ENCODE measurements around the gene TMEM190. TPM values are rescaled to one million over a fixed set of nuclear protein-coding genes. Genes with fewer than 3 reads are reported as not detected.

The TMEM190 gene
- polyA plus RNA-seq, 4 donors = 0.72 to 0.76 TPM; not detected in 2

DNA sequence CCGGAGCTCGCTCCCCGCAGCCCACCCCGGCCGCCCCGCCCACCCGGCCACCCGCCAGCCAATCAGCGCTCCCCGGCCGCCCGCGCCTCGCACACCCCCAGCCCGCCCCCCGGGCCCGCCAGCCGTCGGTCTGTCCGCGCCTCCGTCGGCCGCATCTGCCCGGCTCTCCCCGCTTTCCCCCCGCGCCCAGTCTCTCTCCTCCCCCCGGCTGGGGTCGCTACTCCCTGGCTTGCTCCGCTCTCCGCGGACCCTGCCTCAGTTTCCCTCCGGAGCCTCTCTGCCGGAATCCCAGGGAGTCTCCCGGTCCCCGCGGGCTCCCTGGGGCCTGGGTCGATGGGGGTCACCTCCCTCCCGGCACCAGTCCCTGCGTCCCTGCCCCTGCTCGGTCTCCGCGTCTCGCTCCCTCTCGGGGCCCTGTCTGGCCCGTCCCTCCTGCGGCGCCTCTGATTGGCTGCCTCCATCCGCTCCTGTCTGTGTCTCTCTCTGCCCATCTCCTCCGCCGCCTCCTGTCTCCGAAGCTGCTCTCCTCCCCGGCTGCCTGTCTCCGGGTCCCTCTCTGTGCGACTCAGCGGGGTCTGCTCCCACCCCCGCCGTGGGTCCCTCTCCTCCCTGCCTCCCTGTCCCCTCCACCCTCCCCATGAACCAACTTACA lies 6.8 kb upstream of the TMEM190 start:
- DNase-seq (ENCODE audit: low read depth in 4 of 4, low spot score in 3 of 4) = no peak

DNA sequence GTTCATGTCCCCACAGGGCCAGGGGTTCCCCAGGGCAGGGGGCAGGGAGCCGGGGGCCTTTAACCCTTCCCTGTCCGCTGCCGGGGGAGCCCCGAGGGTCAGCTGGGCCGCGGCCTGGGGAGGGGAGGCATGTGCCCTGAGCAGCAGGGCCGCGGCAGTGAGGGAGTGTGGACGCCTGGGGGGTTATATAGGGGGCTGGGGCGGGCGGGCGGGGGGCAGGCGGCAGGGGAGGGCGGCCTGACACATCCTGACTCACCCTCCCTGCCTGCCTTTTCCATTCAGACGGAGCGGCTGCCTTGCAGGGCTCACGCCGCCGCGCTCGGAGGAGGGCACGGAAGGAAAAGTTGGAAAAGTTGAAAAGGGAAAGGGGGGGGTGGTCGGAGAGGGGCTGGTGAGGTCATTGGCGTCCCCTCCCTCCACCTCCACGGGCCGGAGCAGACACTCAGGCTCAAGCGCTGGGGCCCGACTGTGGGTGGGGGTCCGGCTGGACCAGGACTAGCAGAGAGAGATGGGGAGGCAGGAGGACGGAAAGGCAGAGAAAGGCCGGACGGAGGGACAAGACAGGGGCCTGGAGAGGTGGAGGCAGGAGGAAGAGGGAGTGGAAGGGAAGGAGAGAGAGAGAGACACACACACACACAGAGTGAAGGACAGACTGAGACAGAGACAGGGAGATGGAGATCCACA lies 6.2 kb upstream of the TMEM190 start, which contains the start of gene IL11:
IL11 (minus strand) TSS at position 159 of the 684 bp plus-strand sequence; CDS start at position 6, 153 bp downstream.
- no peak for DNase-seq (ENCODE audit: low read depth in 4 of 4, low spot score in 3 of 4)

DNA sequence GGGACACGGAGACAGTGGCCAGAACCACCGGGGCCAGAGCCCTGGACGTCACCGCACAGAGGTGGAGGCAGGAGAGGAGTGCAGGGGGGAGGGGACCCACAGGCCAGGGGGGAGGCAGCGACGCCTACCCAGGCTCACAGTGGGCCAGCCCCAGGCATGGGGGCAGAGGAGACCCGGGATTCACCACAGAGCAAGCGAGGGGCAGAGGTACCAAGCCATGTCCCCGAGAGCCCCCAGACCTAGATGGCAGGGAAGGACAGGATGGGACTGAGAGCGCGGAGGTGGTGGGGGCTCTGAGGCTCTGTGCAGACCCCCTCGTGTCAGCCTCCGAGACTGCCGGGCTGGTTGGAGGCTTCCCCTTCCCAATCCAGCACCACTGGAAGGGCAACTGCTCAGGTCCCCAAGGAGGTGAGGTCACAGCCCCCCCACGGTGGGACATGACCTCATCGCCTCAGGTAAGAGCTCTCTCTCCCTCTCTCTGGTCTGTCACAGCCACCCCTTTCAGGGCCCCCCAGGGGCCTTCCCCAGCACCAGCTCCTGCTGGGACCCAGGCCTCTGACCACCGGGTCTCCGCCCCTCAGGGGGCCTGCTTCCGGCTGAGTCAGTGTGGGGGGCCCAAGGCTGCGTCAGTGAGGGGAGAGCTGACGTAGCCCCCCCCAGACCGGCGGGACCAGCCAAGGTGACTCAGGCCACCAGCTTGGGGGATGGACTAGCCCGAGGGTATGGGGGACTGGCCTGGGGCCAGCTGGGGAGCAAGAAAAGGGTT lies 4.1 kb upstream of the TMEM190 start:
- no peak for DNase-seq (ENCODE audit: low read depth in 4 of 4, low spot score in 3 of 4)

DNA sequence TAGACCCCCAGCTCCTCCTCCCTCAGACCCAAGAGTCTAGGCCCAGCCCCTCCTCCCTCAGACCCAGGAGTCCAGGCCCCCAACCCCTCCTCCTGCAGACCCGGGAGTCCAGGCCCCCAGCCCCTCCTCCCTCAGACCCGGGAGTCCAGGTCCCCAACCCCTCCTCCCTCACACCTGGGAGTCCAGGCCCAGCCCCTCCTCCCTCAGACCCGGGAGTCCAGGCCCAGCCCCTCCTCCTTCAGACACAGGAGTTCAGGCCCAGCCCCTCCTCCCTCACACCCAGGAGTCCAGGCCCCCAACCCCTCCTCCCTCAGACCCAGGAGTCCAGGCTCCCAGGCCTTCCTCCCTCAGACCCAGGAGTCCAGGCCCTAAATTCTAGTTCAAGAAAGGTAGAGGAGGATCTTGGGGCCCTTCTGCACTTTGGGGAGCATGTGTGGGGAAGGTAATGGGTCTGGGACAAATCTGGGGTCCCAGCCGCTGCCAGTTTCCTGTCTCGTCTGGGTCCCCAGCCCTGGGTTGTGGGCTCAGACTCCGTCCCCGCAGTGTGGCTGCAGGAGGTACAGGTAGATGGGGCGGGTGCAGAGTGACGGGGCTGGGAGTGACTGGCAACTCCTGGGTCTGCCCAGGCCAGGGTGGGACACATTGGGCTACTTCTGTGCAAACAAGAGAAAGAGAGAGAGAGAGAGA lies 3.2 kb upstream of the TMEM190 start:
- no peak for DNase-seq (ENCODE audit: low read depth in 4 of 4, low spot score in 3 of 4)

DNA sequence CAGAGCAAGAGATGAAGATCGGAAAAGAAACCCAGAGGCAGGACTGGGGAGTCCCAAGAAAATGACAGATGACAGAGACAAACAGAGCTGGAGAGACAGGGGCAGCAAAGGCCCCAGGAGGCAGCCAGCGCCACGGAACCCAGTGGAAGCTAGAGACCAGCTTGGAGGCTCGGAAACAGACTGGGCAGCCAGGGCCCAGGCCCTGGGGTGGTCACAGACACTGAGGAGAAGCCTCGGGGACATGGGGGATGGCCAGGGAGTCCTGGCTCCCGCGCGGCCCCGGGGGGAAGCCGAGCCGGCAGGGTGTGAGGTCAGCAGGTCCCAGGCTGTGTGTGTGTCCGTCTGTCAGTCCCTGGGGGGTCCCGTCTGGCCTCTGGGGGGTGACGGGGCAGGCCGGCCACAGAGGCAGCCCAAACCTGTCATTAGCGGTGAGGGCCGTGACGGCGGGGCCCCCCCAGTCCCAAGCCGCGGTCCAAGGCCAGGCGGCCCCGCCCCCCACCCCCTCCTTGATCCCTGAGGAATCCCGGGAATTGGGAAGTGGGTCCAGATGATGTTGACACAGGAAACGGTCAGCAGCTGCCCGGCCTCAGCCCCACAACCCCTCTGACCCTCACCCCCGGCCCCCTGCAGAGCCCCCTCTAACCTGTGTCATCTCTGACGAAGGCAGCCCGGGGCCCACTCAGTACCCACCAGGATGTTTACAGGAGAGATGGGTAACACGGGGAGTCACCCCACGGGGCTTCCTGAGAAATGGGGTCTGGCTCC lies 2.5 kb upstream of the TMEM190 start:
- no peak for DNase-seq (ENCODE audit: low read depth in 4 of 4, low spot score in 3 of 4)

DNA sequence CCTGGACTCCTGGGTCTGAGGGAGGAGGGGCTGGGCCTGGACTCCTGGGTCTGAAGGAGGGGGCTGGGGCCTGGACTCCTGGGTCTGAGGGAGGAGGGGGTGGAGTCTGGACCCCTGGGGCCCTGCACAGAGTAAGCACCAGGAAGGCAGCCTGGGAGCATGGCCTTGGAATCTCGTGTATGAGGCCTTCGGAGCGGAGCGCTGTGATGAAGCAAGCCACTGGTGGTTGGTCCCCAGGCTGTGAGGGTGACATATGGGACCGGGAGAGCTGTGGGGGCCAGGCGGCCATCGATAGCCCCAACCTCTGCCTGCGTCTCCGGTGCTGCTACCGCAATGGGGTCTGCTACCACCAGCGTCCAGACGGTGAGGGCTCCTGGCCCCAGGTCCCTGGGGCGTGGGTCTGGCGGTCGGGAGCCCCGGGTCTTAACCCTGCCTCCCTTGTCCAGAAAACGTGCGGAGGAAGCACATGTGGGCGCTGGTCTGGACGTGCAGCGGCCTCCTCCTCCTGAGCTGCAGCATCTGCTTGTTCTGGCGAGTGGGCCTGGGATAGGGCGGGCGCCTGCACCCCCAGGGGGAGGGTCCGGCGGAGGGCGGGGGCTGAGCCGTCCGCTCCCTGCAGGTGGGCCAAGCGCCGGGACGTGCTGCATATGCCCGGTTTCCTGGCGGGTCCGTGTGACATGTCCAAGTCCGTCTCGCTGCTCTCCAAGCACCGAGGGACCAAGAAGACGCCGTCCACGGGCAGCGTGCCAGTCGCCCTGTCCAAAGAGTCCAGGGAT lies 918 bp downstream of the TMEM190 start:
- no peak for DNase-seq (ENCODE audit: low read depth in 4 of 4, low spot score in 3 of 4)

DNA sequence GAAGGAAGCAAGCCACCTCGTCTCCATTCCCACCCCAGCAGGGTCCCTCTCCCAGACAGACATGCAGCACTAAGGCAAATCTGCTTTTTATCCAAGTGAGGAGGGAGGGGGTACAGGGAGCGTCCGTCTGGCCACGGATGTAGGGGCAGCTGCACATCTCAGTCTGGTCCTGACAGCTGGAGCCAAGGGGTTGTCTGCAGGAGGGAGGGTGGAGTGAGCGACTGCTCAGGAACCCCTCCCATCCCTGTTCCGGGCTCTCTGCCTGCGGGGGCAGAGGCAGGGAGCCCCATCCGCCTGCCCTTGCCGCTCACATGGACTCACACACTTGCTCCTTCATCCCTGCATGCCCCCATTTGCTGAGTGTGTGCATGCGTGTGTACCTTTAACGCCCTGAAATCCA lies 2.5 kb downstream of the TMEM190 start:
- no peak for DNase-seq (ENCODE audit: low read depth in 4 of 4, low spot score in 3 of 4)

DNA sequence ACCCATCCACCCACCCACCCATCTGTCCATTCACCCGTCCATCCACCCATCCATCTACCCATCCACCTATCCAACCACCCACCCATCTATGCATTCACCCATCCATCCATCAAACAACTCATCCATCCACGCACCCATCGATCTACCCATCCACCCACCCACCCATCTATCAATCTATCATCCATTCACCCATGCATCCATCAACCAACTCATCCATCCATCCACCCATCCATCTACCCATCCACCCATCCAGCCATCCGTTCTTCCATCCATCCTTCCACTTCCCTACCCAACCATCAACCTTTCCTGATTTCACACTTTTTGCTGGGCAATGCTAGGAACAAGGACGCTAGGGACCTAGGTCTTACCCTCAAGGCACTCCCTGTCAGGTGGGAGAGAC lies 5.4 kb downstream of the TMEM190 start:
- no peak for DNase-seq (ENCODE audit: low read depth in 4 of 4, low spot score in 3 of 4)

DNA sequence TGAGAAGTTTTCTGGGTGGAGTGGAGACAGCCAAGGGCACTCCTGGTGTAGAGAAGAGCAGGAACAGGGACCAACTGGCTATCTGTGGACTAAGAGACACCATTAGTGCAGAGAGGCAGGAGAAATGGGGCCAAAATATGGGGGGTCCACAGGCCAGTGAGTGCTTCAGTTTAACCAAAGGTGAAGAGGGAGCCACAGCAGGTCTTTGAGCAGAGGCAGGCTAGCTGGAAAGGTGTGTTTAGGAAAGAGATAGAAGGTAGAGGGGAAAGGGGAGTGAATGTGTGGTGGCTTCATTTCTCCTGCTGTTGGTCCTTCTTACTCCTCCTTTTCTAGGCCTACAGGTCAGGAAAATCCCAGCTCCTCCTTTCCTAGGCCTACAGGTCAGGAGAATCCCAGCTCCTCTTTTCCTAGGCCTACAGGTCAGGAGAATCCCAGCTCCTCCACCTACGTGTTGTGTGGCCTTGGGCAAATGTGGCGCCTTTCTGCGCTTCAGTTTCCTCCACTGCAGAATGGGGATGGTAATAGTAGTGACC lies 6.0 kb downstream of the TMEM190 start:
- DNase-seq (ENCODE audit: low read depth in 4 of 4, low spot score in 3 of 4) = no peak

DNA sequence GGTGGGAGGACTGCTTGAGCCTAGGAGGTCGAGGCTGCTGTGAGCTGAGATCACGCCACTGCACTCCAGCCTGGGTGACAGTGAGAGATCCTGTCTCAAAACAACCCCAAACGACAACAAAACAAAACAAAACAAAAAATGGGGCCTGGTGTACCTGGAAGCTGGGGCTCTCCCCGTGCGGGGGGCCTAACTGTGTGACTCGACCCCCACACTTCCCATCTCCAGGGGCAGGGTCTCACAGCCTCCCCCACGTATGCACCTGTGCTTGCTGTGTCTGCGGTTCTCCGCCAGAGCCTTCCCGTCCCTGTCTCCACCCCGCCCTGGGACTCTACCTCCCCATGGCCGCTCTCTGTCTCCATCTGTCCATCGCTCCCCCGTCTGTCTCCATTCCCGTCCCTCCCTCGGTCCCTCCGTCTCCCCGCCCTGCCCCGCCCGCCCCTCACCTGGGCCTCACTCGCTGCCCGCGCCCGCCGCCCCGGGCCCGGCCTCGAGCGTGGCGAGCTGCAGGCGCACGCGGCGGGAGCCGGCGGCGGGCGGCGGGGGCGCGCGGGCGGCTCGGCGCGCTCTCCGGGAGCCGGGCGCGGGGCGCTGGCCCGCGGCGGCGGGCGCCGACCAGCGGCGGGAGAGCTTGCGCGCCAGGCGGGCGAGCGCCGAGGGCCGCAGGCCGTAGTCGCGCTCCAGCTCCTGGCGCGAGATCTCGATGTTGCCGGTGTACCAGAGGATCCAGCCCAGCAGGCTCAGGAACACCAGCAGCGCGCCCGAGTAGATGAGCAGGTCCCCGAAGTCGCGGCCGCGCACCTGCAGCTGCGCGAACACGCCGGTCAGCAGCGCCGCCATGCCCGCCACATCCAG lies 6.9 kb downstream of the TMEM190 start:
- no peak for DNase-seq (ENCODE audit: low read depth in 4 of 4, low spot score in 3 of 4)

DNA sequence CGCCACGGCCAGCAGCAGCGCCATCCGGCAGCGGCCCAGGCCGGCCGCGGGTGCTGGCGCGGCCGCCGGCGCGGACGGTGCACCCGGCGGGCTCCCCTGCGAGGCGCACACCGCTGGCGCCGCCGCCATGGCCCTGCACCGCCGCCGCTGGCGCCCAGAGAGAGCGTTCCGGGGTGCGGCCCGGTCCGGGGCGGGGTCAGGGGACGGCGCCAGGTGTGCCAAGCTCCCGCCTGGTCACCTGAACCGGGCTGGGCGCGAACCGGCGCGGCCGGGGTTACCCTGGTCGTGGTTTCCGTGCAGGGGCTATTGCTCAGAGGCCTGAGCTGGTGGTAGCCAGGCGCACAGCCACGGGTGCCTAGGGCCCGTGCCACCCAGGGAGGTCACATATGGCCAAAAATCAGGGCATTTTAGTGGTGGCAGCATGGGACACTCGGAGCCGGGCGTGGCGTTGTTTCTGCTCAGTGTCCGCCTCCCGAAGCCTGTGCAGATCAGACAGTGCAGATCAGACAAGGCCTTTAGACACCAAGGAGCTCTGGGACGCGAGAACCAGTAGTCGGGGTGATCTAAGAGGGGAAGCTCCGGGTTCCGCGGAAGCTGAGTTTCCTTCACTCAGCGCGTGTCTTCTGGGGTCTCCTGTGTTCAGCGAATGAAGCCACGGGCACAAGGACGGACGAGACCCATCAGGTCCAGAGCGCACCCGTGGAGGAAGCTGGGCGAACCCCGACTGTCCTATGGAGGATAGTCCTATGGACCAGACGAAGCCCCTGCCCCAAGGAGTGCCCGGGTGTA lies 7.7 kb downstream of the TMEM190 start, which contains the start of gene TMEM238:
TMEM238 (minus strand) TSS at position 162 of the 789 bp plus-strand sequence; CDS start at position 129, 33 bp downstream.
- no peak for DNase-seq (ENCODE audit: low read depth in 4 of 4, low spot score in 3 of 4)

DNA sequence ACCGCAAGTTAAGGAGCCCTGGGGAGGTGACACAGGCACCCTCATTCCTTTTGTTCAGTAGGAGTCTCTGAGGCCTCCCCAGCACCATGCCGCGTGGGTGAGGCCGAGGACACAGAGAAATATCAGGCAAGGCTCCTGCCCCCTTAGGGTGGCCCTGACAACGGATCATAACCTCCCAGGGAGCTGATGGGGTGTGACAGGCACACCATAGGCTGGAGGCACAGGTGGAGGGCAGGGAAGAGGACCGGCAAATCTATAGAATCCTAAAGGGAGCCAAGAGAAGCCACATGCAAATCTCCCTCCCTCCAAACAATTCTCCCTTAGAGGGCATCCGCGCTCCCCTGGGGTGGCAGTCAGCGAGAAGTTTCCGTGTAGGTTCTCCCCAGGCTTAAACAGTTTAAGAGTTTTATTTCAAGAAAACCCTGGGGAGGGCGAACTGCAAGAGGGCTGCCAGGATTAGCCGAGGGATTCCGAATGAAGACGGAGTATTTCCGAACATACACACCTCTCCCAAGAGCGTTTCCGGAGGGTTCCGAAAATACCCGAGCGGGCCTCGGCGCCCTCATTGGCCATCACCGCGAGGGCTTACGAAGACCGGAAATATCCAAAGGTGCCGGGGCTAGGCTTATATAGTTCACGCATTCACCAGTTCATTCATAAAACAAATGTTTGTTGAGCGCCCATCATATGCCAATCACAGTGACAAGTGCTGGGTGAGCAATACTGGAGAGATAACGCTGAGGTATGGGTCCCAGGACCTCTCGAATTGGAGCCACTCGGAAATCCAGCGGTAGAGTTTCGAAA lies 8.5 kb downstream of the TMEM190 start:
- peak; percentile 91 to 94 (median 93) for DNase-seq (ENCODE audit: low read depth in 4 of 4, low spot score in 3 of 4)

DNA sequence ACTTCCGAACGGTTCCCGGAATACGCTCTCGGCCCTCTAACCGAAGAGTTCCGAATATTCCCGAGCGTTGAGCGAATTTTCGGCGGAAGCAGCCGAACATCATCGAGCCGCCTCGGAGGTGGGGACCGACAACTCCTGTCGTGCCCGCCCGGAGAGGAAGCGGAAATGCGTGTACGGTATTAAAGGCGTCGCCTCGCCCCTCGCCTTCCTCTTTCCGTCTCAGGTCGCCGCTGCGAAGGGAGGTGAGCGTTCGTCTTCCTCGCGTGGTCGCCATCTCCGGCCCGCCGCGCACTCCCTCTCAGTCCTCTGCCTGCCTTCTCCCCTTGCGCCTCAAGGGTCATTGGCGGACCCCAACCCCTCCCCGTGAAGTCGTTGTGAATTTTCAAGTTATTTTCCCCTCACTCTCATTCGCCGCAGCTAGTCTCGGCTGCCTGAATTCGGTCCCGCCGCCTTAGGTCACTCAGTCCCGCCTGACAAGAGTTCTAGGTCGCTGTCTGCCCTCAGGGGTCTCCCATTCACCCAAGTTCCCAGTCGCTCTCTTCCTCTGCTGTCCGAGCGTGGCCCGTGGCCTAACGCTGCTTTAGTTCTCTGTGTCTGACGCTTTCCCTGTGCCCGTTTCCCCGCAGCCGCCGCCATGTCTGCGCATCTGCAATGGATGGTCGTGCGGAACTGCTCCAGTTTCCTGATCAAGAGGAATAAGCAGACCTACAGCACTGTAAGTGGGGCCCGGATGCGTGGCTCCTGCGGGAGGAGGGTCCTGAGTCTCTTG lies 9.3 kb downstream of the TMEM190 start, which contains the start of gene RPL28:
RPL28 (plus strand) TSS at position 209 of the 769 bp plus-strand sequence; CDS start at position 635, 426 bp downstream.
- DNase-seq (ENCODE audit: low read depth in 4 of 4, low spot score in 3 of 4) = peak; percentile 94 to 98 (median 98)

DNA sequence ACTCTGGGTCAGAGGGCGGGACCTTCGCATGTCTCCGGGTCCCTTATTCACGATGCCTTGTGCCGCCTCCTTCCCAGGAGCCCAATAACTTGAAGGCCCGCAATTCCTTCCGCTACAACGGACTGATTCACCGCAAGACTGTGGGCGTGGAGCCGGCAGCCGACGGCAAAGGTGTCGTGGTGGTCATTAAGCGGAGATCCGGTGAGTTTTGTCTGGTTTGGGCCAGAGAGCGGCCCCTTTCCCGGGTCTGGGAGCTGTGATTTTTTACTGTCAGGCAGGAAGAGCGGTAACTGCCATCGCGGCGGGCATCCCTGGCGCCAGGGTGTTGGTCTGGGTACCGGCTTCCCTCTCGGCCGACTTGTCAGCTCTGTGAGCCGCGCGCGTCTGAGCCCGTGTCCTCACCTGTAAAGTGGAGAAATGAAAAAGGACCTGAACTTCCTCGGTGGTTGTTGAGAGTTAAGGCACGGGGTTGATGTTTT lies 9.9 kb downstream of the TMEM190 start:
- DNase-seq (ENCODE audit: low read depth in 4 of 4, low spot score in 3 of 4) = no peak

DNA sequence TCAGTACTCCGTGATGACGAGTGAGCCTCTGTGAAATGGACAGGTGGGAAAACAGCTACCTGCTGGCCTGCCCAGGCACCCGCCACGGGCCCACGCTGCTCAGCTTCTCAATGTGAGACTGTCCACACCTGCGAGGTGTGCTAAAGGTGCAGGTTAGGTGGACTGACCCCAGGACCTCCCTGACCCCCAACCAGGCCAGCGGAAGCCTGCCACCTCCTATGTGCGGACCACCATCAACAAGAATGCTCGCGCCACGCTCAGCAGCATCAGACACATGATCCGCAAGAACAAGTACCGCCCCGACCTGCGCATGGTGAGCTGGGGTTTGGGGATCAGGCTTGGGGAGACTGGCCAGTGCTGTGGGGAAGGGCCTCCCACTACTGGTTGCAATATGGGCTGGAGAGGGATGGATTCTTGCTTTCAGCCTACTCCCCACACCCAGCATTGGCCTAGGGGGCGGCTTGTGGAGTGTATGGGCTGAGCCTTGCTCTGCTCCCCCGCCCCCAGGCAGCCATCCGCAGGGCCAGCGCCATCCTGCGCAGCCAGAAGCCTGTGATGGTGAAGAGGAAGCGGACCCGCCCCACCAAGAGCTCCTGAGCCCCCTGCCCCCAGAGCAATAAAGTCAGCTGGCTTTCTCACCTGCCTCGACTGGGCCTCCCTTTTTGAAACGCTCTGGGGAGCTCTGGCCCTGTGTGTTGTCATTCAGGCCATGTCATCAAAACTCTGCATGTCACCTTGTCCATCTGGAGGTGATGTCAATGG lies 11.3 kb downstream of the TMEM190 start:
- DNase-seq (ENCODE audit: low read depth in 4 of 4, low spot score in 3 of 4) = no peak
